GM19463 (cell line): ENCODE results near the gene ANO10.

Source experiments
- ATAC-seq: cut with Tn5 transposase; IDR thresholded peaks from one replicate; pipeline ENCODE4 v1.9.1; 2021; ENCODE audit warnings: mild to moderate bottlenecking, moderate library complexity; ENCODE audit not compliant: unreplicated experiment

ANO10 gene

DNA sequence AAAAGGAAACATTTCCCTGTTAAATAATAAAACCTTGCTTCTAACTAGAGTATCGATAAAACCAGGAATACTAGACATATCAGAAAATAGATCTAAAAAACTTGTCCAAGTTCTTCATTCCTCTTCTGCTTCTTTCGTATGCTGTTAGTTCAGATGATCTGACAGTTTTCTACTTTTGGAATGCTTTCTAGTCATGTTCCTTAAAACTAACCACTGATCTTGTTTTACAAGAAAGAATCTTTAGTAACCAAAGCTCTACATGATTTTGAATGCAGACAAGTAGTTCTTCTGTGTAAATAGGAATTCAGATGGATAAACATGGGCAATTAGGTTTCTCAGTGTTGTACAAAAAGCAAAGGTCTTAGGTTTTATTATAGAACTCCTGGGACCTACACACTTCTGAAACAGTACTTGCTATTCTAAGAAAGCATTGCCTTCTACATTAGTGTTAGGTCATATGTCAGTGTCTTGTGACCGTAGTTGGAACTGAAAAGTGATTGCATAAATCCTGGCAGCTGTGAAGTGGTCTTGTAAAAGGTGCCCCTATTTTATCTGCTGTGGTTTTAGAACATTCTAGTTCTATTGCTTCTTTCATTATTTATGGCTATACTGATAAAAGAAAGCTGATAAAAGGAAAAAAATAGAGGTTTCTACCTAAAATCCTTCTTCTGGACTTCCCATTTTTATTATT is 294.8 kb downstream of the ANO10 start:
- no peak for ATAC-seq

DNA sequence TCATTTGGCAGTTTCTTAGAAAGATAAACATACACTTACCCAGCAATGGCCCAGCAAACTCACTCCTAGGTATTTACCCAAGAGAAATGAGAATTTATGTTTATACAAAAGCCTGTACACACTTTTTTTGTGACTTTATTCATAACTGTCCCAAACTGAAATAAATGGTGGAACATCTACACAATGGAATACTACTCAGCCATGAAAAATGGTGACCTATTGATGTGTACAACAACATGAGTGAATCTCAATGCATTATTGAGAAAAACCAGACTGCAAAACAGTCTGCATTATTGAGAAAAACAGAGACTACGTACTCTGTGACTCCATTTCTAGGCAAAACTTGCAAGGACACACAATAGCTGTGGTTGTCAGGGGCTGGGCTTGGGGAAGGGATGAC is 298.3 kb downstream of the ANO10 start:
- no peak for ATAC-seq

DNA sequence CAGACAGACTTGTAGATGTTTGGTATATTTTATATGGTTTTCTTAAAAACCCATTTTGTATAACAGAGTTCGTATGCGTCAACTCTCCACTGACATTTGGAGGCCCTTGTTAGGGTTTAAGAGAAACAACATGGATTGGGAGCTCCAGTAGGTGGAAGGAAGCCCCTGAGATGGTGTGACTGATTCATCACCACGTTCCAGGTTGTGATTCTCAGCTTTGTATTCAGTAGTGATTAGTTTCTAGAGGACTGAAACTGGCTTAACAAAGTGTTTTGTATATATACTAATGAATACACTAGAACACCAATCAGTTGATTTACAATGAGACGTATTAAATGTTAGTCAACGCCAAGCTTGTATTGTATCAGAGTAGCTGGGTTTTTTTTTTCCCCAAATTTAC is 301.5 kb downstream of the ANO10 start:
- ATAC-seq, result no peak

DNA sequence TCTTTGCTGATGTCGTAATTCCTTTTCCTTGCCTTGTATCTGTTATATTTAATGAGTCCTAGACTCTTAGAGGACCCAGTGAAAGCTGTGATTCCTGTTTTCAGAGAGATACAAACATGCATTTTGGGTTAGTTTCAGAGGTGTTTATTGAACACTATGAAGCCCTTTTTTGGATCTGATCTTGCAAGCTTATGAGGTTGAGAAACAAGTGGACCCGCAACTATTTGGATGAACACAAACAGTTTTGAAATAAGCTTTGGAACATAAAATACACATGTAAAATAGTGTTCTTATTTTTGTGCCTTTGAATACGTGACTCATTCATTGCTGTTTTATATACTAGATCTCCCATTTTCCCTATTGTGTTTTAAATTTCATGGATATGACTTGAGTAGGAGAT is 302.0 kb downstream of the ANO10 start:
- no peak for ATAC-seq

DNA sequence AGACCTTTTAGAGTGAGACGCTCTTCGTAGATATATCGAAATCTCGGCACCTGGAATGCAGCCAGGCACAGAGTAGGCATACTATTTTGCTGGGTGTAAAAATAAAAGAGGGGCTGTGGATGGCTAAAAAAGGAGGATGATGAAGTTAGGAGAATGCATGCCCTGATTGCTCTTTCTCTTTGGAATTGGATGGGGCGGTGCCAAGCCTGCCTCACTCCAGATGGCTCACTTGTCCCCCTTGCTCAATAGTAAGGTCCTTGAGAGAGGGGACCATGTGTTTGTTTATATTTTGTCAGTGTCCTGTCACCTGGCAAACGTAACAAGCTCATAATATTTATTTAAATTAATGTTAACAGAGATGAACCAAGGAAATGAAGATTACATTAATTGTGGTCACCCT is 302.4 kb downstream of the ANO10 start:
- ATAC-seq, result no peak

DNA sequence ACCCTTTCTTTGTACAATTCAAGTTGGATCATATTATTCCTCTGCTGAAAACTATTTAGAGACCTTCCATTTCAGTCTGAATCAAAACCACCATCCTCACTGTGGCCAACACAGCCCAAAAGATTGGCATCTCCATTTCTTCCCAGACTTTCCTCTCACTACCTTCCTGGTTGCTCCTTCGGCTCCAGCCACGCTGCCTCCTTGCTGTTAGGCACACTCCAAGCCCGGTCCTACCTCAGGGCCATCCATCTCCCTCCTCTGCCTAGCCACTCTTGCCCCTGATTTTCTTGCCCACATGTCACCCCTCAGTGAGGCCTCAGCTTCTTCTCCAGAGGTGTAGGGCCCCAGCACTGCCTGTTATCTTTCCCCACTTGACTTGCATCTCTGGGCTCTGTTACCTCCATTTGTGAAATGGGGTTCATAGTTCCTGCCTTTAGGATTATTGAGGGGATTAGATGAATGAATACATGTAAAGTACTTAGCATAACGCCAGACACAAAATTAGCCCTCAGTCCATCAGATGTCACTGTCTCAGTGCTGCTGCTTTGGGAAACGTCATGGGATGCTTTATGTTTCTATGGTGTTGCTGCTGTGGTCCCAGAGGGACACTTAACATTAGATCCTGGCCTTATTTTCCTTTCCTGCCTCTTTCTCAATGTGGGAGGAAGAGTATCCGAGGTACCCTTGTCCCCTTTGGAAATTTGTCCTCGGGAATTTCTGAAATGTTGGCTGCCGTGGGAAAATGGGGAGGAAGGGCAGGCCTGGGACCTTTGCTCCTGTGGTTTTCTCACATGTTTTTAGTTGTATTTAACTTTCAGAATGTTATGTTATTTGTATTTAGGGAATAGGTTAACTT is 304.1 kb downstream of the ANO10 start:
- no peak for ATAC-seq

DNA sequence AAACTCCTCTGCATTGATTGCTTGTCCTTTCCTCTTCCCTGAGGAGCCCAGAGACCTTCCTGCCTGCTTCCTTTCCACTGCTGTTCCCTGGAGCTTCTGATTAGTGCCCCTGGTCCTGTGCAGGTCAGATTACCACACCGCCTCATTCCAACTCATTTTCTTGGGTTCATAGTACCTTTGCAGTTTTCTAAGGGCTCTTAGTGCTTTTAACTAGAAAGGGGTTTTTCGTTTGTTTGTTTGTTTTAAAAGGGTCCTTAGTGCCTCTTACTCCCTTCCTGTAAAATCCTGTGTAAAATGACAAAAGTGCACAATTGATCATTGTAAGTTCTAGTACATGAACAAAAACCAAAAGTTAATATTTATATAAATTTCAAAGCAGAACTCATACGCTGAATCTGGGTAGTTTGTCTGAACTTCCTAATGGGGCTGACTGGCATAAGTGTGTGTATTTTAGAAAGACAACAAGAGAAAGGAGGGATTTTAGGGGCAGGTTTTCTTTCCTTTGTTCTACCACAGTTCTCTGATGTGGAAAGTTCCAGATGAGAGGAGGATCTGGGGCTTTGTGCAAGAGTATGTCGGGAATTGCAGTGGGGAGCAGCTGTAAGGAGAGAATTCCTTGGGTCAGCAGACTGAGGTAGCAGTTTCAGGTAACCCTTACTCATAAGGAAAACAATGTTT is 304.9 kb downstream of the ANO10 start:
- no peak for ATAC-seq
